Heart right ventricle (tissue), 16 donors: ENCODE results near the gene ECSIT. TPM values are rescaled to one million over a fixed set of nuclear protein-coding genes. Genes with fewer than 3 reads are reported as not detected.
"Not testable (repeated sequence)": the region's sequence is repeated elsewhere in the genome, so short reads cannot be mapped to it uniquely, and the experiment has no call there.

ENCODE experiments used
- ATAC-seq, 8 donors: fragments of 200-7000 bp; cut with Tn5 transposase; one replicate each; pipeline ENCODE4 v1.9.1; 2020; ENCODE audit warnings: mild to moderate bottlenecking in 8 of 8, moderate library complexity in 8 of 8, moderate number of reproducible peaks in 1 of 8
- DNase-seq, 2 donors: peaks; one replicate each; pipeline ENCODE4 v3.0.0-alpha.2; 2020
- H3K27ac ChIP-seq, 10 donors: fragments of 200-600 bp; sonication (generic) in 2 of 10; one replicate each; pipeline versions ENCODE4 v1.5.0 to v1.8.0; 2020 to 2022; ENCODE audit warnings: mild to moderate bottlenecking in 3 of 10
- H3K27me3 ChIP-seq, 7 donors: fragments of 200-600 bp; one replicate each; pipeline ENCODE4 v1.8.0; 2021 to 2022; ENCODE audit warnings: mild to moderate bottlenecking in 2 of 7
- H3K36me3 ChIP-seq, 9 donors: fragments of 200-600 bp; sonication (generic) in 1 of 9; one replicate each; pipeline versions ENCODE4 v1.5.0 to v1.8.0; 2020 to 2022; ENCODE audit warnings: mild to moderate bottlenecking in 2 of 9
- H3K4me1 ChIP-seq, 9 donors: fragments of 200-600 bp; sonication (generic) in 1 of 9; one replicate each; pipeline versions ENCODE4 v1.5.0 to v1.8.0; 2020 to 2022; ENCODE audit warnings: mild to moderate bottlenecking in 4 of 9
- H3K4me3 ChIP-seq, 10 donors: fragments of 200-600 bp; sonication (generic) in 2 of 10; one replicate each; pipeline versions ENCODE4 v1.5.0 to v1.8.0; 2020 to 2022; ENCODE audit warnings: mild to moderate bottlenecking in 7 of 10, moderate library complexity in 2 of 10
- H3K9me3 ChIP-seq, 11 donors: fragments of 200-600 bp in 10 of 11; sonication (generic) in 2 of 11; one replicate each; pipeline versions ENCODE4 v1.5.0 to v1.8.0; 2013 to 2022; ENCODE audit warnings: mild to moderate bottlenecking in 2 of 11, control low read depth in 1 of 11, moderate library complexity in 1 of 11
- WGBS, 2 donors: extraction: QIAGEN DNeasy Blood & Tissue Kit; methylation state at CpG; one replicate each; pipeline ENCODE4 v1.1.7; 2013; ENCODE audit warnings: inconsistent platforms in 1 of 2; 5-methylcytosine and 5-hydroxymethylcytosine counted together
- intact Hi-C, 10 donors: fragments of 100-400 bp; cut with DNase I; formaldehyde crosslinking; loops; one replicate each; pipeline versions ENCODE4 v1.11.1 to v1.14.2; 2022
- polyA plus RNA-seq, 2 donors: library from polyadenylated mRNA; stranded (reverse); fragments of 200-250 nt; gene quantifications; one replicate each; pipeline ENCODE4 v1.2.3, GENCODE V29; 2013
- total RNA-seq, 10 donors: library from RNA; stranded (reverse); fragmentation: NEBNext Ultra II Directional in 3 of 10; extraction: Animal tissue kit (Norgen Biotek cat#: 25700) in 3 of 10; gene quantifications; one replicate each; pipeline versions ENCODE4 v1.2.1 to v1.2.4, GENCODE V29; 2021 to 2023
- TF ChIP-seq, protein P1 (sequence below), 9 donors: fragments of 200-600 bp; sonication (generic) in 2 of 9; IDR thresholded peaks; one replicate each; pipeline versions ENCODE4 v1.5.0 to v1.8.0; 2021 to 2022; ENCODE audit warnings: antibody characterized with exemption in 9 of 9, mild to moderate bottlenecking in 5 of 9, moderate library complexity in 1 of 9
- donor health status: Arrhythmogenic right ventricular cardiomyopathy.
- donor health status: ischemic (EF 13 %, LVEDD 7.1; RV severe dilation, severe dysfunction).
- donor health status: healthy with polysubstance abuse.
- donor health status: DM: no; HTN: yes; CAD: no.
- donor health status: DM: no; HTN: no; CAD: no.
- donor health status: ischemic (EF 25% LVEDD 6.9; RV normal size, moderate dysfunction).
- donor health status: ischemic (EF 25% LVEDD 5.7; RV mildly dilated, moderate dysfunction).
- donor health status: healthy.
- donor health status: DM: yes; HTN: yes; CAD: no.
- donor health status: Ischemic cardiomyopathy.
- donor health status: ischemic (EF 35%, LVEDD 5.7; RV mildly dilated, moderate dysfunction).
- donor health status: nonischemic (EF 11% LVEDD 7.7; RV severe dilation, severe dysfunction).
- donor health status: DM: yes; HTN: yes; CAD: no.
- donor health status: PGD.
- donor health status: ischemic (EF 29% LVEDD 5.4; RV normal size, mild dysfunction).
- donor health status: nonischemic (EF 23%, LVEDD 6.1; RV moderate dilation, normal function).

Gene ECSIT
- total and polyA plus RNA-seq, 12 donors = 86.8 to 226 (median 139) TPM

DNA sequence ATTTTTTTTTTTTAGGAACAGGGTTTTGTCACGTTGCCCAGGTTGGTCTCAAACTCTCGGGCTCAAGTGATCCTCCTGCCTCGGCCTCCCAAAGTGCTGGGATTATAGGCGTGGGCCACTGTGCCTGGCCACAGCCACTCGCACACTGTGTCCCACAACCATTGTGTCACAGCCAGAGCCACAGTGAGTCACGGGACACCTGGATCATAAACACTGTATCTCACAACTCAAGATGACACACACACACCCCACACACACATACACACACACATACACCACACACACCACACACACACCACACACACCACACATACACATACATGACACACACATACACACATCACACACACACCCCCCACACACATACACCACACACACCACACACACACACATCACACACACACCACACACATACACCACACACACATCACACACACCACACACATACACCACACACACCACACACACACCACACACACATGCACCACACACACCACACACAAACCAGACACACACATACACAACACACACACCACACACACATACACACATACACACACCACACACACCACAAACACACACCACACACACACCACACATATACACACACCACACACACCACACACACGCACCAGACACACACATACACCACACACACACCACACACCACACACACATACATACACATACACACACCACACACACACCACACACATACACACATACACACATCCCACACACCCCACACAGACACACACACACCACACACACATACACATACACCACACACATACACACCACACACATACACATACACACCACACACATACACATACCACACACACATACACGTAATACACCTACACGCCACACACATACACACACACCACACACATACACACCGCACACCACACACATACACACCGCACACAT is 64.3 kb downstream of the ECSIT start:
- 84 to 85% methylated on average over 11 of the region's 11 CpGs for WGBS, 2 donors

DNA sequence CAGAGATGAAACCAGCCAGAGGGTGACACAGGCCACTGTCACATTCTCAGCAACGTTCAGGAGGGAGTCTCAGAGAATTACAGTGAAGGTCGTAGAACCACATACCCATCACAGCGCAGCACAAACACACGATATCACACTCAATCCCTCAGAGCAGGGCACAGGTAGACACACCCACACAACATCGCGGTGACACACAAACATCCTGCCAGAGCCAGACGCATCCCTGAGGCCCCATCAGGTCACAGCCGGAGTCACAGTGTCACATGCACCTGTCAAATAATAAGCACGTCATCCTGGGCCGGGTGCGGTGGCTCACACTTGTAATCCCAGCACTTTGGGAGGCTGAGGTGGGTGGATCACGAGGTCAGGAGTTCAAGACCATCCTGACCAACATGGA is 65.5 kb downstream of the ECSIT start:
- ATAC-seq = no peak
- no peak for DNase-seq
- TF ChIP-seq, protein P1, sequence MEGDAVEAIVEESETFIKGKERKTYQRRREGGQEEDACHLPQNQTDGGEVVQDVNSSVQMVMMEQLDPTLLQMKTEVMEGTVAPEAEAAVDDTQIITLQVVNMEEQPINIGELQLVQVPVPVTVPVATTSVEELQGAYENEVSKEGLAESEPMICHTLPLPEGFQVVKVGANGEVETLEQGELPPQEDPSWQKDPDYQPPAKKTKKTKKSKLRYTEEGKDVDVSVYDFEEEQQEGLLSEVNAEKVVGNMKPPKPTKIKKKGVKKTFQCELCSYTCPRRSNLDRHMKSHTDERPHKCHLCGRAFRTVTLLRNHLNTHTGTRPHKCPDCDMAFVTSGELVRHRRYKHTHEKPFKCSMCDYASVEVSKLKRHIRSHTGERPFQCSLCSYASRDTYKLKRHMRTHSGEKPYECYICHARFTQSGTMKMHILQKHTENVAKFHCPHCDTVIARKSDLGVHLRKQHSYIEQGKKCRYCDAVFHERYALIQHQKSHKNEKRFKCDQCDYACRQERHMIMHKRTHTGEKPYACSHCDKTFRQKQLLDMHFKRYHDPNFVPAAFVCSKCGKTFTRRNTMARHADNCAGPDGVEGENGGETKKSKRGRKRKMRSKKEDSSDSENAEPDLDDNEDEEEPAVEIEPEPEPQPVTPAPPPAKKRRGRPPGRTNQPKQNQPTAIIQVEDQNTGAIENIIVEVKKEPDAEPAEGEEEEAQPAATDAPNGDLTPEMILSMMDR (IDR thresholded peaks at IDR 0.05) = no peak
- no peaks in the 10 kb centered on the region for H3K9me3 ChIP-seq
- intact Hi-C loops = no loop called here
- H3K36me3 ChIP-seq = no peaks in the 10 kb centered on the region
- H3K4me1 ChIP-seq = no peaks in the 10 kb centered on the region
- H3K4me3 ChIP-seq = no peak overlapping the region
- H3K27me3 ChIP-seq = peaks cover 0 to 12% (median 7%) of the 10 kb centered on the region in 7 donors
- WGBS, 2 donors = 69 to 72% methylated on average over 12 of the region's 12 CpGs
- H3K27ac ChIP-seq = no peak overlapping the region

More for the DNA sequence above, 64.3 kb downstream of the ECSIT start:
- H3K9me3 ChIP-seq = no peaks in the 10 kb centered on the region
- H3K27me3 ChIP-seq = peaks cover 0 to 11% (median 4%) of the 10 kb centered on the region in 7 donors
- DNase-seq = no peak
- no peak overlapping the region for H3K4me3 ChIP-seq
- intact Hi-C loops = no loop called here
- no peaks in the 10 kb centered on the region for H3K36me3 ChIP-seq
- no peak overlapping the region for H3K27ac ChIP-seq
- TF ChIP-seq, protein P1 (IDR thresholded peaks at IDR 0.05) = no peak
- no peaks in the 10 kb centered on the region for H3K4me1 ChIP-seq
- ATAC-seq = no peak

DNA sequence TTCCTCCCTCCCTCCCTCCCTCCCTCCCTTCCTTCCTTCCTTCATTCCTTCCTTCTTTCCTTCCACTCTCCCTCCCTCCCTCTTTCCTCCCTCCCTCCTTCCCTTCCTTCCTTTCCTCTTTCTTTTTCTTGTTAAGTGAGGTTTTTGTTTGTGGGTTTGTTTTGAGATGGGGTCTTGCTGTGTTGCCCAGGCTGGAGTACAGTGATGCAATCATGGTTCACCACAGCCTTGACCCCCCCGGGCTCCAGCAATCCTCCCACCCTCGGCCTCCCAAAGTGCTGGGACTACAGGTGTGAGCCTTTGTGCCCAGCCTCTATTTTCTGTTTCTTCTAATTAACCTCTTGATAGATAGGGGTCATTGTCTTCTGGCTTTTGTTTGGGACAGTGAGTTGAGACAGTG is 67.5 kb downstream of the ECSIT start:
- intact Hi-C loops = no loop called here
- no peak overlapping the region for H3K27ac ChIP-seq
- WGBS, 2 donors = 74 to 76% methylated on average over 2 of the region's 2 CpGs
- peaks cover 0 to 22% (median 16%) of the 10 kb centered on the region in 7 donors for H3K27me3 ChIP-seq
- TF ChIP-seq, protein P1 (IDR thresholded peaks at IDR 0.05) = no peak
- no peaks in the 10 kb centered on the region for H3K9me3 ChIP-seq
- ATAC-seq = no peak
- no peak for DNase-seq
- H3K36me3 ChIP-seq = no peaks in the 10 kb centered on the region
- no peaks in the 10 kb centered on the region for H3K4me1 ChIP-seq
- H3K4me3 ChIP-seq = no peak overlapping the region

DNA sequence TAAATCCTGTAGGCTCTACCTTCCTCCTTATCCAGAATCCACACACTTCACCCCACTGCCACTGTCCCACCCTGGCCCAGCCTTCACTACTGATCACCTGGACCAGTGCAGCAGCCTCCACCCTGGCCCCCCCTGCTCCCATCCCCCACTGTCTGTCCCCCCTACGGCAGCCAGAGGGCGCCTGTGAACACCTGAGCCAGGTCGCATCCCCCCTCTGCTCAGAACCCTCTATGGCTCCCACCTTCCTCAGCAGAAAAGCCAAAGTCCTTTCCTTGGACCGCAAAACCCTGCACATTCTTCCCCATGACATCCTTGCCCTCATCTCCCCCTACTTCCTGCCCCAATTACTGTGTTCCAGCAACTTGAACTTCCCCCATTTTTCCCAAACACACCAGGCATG is 68.7 kb downstream of the ECSIT start:
- ATAC-seq (no peak), DNase-seq (no peak)
- intact Hi-C loops = no loop called here
- no peaks in the 10 kb centered on the region for H3K4me1 ChIP-seq
- TF ChIP-seq, protein P1 (IDR thresholded peaks at IDR 0.05) = peak in 3 of 9 donors; percentile 7 to 25 (median 10)
- H3K36me3 ChIP-seq = no peaks in the 10 kb centered on the region
- no peak overlapping the region for H3K4me3 ChIP-seq
- H3K27me3 ChIP-seq = peaks cover 0 to 23% (median 16%) of the 10 kb centered on the region in 7 donors
- H3K27ac ChIP-seq = no peak overlapping the region
- 56 to 70% methylated on average over 4 of the region's 4 CpGs for WGBS, 2 donors
- no peaks in the 10 kb centered on the region for H3K9me3 ChIP-seq

DNA sequence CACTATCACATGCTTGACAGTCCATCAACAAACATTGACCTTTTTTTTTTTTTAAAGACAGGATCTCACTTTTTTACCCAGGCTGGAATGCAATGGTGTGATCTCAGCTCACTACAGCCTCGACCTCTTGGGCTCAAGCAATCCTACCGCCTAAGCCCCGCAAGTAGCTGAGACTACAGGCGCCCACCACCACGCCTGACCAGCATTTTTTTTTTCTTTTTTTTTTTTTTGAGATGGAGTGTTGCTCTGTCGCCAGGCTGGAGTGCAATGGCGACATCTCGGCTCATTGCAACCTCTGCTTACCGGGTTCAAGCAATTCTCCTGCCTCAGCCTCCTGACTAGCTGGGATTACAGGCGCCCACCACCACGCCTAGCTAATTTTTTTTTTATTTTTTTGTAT is 70.0 kb downstream of the ECSIT start:
- H3K4me3 ChIP-seq, H3K4me1 ChIP-seq, intact Hi-C loops, ATAC-seq, H3K36me3 ChIP-seq, H3K9me3 ChIP-seq, H3K27ac ChIP-seq, DNase-seq: not testable (repeated sequence)
- WGBS, 2 donors = 83 to 84% methylated on average over 11 of the region's 11 CpGs
- H3K27me3 ChIP-seq = peaks cover 0 to 23% (median 16%) of the 10 kb centered on the region in 7 donors
